Trophoblast cell (in vitro differentiated cells and primary cell): ENCODE data around the gene SLC5A10.

ENCODE experiments used
- DNase-seq, 2 donors: peaks; one replicate each; pipeline ENCODE4 v3.0.0-alpha.2; 2016
- H2AFZ ChIP-seq: 2 replicates; pipeline ENCODE4 v1.6.1; 2013; ENCODE audit warnings: low read length, moderate library complexity, mild to moderate bottlenecking; ENCODE audit not compliant: insufficient read depth, poor library complexity
- H2AK5ac ChIP-seq: 2 replicates; pipeline ENCODE4 v1.6.1; 2013; ENCODE audit warnings: mild to moderate bottlenecking, low read length
- H2BK120ac ChIP-seq: 2 replicates; pipeline ENCODE4 v1.6.1; 2013; ENCODE audit warnings: low read length, mild to moderate bottlenecking, moderate library complexity; ENCODE audit not compliant: insufficient read depth, poor library complexity
- H2BK12ac ChIP-seq: 2 replicates; pipeline ENCODE4 v1.6.1; 2013; ENCODE audit warnings: mild to moderate bottlenecking, low read length, moderate library complexity
- H2BK5ac ChIP-seq: 2 replicates; pipeline ENCODE4 v1.6.1; 2013; ENCODE audit warnings: low read length, low read depth, moderate library complexity, mild to moderate bottlenecking; ENCODE audit not compliant: poor library complexity
- H3K14ac ChIP-seq: 2 replicates; pipeline ENCODE4 v1.6.1; 2013; ENCODE audit warnings: mild to moderate bottlenecking, low read length
- H3K18ac ChIP-seq: 2 replicates; pipeline ENCODE4 v1.6.1; 2013; ENCODE audit warnings: mild to moderate bottlenecking, low read length
- H3K23ac ChIP-seq: 2 replicates; pipeline ENCODE4 v1.6.1; 2013; ENCODE audit warnings: low read length
- H3K27ac ChIP-seq: 2 replicates; pipeline ENCODE4 v1.5.1; 2013; ENCODE audit warnings: low read depth, mild to moderate bottlenecking, inconsistent platforms, low read length, moderate library complexity
- H3K27me3 ChIP-seq: 2 replicates; pipeline ENCODE4 v1.6.1; 2013; ENCODE audit warnings: inconsistent platforms, mild to moderate bottlenecking, low read length, moderate library complexity; ENCODE audit not compliant: insufficient read depth
- H3K36me3 ChIP-seq, 2 experiments: 1 replicate in 1 of 2; 2 replicates in 1 of 2; pipeline ENCODE4 v1.6.1; 2013; ENCODE audit warnings: low read length in 2 of 2, mild to moderate bottlenecking in 2 of 2, moderate library complexity in 1 of 2; ENCODE audit not compliant: insufficient read depth in 2 of 2, control insufficient read depth in 1 of 2
- H3K4ac ChIP-seq: 2 replicates; pipeline ENCODE4 v1.6.1; 2013; ENCODE audit warnings: low read depth, mild to moderate bottlenecking, low read length, moderate library complexity
- H3K4me1 ChIP-seq, 2 experiments: 1 replicate in 1 of 2; 2 replicates in 1 of 2; pipeline ENCODE4 v1.6.1; 2013; ENCODE audit warnings: low read length in 2 of 2, mild to moderate bottlenecking in 2 of 2, moderate library complexity in 1 of 2; ENCODE audit not compliant: insufficient read depth in 2 of 2, control insufficient read depth in 1 of 2
- H3K4me2 ChIP-seq: 2 replicates; pipeline ENCODE4 v1.6.1; 2013; ENCODE audit warnings: inconsistent platforms, mild to moderate bottlenecking, low read length, moderate library complexity
- H3K4me3 ChIP-seq: 2 replicates; pipeline ENCODE4 v1.5.1; 2013; ENCODE audit warnings: mild to moderate bottlenecking, low read depth, low read length, inconsistent platforms
- H3K79me1 ChIP-seq: one replicate; pipeline ENCODE4 v1.6.1; 2013; ENCODE audit warnings: low read length
- H3K79me2 ChIP-seq: 2 replicates; pipeline ENCODE4 v1.6.1; 2013; ENCODE audit warnings: low read length, mild to moderate bottlenecking; ENCODE audit not compliant: control insufficient read depth, insufficient read depth, poor library complexity
- H3K9ac ChIP-seq: 2 replicates; pipeline ENCODE4 v1.6.1; 2013; ENCODE audit warnings: mild to moderate bottlenecking, low read length
- H3K9me3 ChIP-seq: 2 replicates; pipeline ENCODE4 v1.6.1; 2013; ENCODE audit warnings: low read depth, mild to moderate bottlenecking, control low read depth, inconsistent platforms, low read length; ENCODE audit not compliant: insufficient read depth
- H4K12ac ChIP-seq: 2 replicates; pipeline ENCODE4 v1.6.1; 2013; ENCODE audit warnings: low read depth, mild to moderate bottlenecking, low read length, moderate library complexity
- H4K8ac ChIP-seq: 2 replicates; pipeline ENCODE4 v1.6.1; 2013; ENCODE audit warnings: low read depth, mild to moderate bottlenecking, low read length, moderate library complexity
- H4K91ac ChIP-seq: one replicate; pipeline ENCODE4 v1.6.1; 2013; ENCODE audit warnings: low read depth, mild to moderate bottlenecking, low read length, moderate library complexity
- WGBS: extraction: QIAGEN DNeasy Blood & Tissue Kit; methylation state at CpG from one replicate; pipeline ENCODE4 v1.1.7; 2013; ENCODE audit warnings: missing lambda C conversion rate; ENCODE audit not compliant: insufficient read length, insufficient coverage; ENCODE audit errors: extremely low coverage; 5-methylcytosine and 5-hydroxymethylcytosine counted together

The SLC5A10 gene

DNA sequence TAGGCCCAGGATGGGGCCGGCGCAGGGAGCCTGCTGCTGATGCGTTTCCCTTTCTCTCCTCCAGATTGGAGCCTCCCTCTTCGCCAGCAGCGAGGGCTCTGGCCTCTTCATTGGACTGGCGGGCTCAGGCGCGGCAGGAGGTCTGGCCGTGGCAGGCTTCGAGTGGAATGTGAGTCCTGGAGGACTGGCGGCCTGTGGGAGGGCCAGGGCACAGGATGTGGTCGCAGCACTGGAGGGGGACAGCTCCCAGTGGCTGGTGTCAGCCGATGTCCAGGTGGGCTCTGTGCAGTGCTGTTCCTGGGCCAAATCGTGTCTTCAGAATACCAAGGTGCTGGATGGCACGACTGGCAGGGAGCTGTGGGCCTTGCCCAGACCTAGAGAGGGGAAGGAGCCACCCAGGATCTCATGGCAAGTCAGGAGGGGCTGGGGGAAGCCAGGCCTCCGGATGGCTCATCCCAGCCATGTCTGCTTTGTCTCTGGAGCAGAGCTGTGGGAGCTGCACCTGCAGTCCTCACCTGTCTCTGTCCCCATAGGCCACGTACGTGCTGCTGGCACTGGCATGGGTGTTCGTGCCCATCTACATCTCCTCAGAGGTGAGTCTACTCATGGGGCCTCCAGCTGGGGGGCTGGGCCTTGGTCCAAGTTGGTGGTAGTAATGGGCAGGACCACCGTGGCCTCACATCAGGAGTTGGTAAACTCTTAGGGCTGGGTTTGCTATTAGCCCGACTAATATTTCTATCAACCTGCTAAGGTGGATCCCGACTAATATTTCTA is 7.3 kb downstream of the SLC5A10 start:
- H4K91ac ChIP-seq, result no peak overlapping the region
- no peaks in the 10 kb centered on the region for H3K79me2 ChIP-seq
- no peak for DNase-seq
- H3K4ac ChIP-seq, result no peak overlapping the region
- no peak overlapping the region for H3K18ac ChIP-seq
- H4K8ac ChIP-seq, result no peak overlapping the region
- no peak overlapping the region for H2AK5ac ChIP-seq
- no peak overlapping the region for H3K4me3 ChIP-seq
- no peak overlapping the region for H4K12ac ChIP-seq
- H2BK12ac ChIP-seq, result no peak overlapping the region
- H2BK5ac ChIP-seq, result no peak overlapping the region
- H3K4me1 ChIP-seq, result peaks cover 15 to 23% of the 10 kb centered on the region in 2 experiments
- H3K27me3 ChIP-seq, result no peaks in the 10 kb centered on the region
- H3K79me1 ChIP-seq, result peaks cover 11% of the 10 kb centered on the region
- H2AFZ ChIP-seq, result no peak overlapping the region
- no peak overlapping the region for H3K9ac ChIP-seq
- H2BK120ac ChIP-seq, result no peak overlapping the region
- H3K36me3 ChIP-seq, result no peaks in the 10 kb centered on the region
- H3K9me3 ChIP-seq, result peaks cover under 1% of the 10 kb centered on the region
- H3K23ac ChIP-seq, result no peak overlapping the region
- H3K27ac ChIP-seq, result no peak overlapping the region
- no CpG with 5 or more reads among the region's 22 CpGs for WGBS
- no peak overlapping the region for H3K4me2 ChIP-seq
- H3K14ac ChIP-seq, result no peak overlapping the region

DNA sequence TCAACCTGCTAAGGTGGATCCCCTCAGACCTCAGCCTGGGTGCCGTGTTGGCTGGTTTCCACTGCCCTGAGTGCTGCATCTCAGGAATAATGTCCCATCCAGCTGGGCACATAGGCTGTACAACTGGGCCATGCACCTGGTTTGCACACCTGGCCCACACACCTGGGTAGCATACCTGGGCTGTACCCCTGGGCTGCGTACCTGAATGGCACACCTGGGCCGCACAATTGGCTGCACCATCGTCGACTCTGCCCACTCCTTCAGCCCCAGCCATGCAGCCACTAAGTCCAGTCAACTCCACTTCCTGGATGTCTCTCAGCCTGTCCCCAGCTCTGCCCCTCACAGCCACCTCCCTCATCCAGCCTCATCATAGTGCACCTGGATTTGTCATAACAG is 7.9 kb downstream of the SLC5A10 start:
- H3K9me3 ChIP-seq, result no peaks in the 10 kb centered on the region
- no peak overlapping the region for H3K9ac ChIP-seq
- no peak overlapping the region for H4K8ac ChIP-seq
- H3K36me3 ChIP-seq, result no peaks in the 10 kb centered on the region
- H3K27ac ChIP-seq, result no peak overlapping the region
- no peak overlapping the region for H3K23ac ChIP-seq
- no CpG with 5 or more reads among the region's 5 CpGs for WGBS
- H2AFZ ChIP-seq, result no peak overlapping the region
- no peak overlapping the region for H2AK5ac ChIP-seq
- no peak overlapping the region for H4K91ac ChIP-seq
- no peaks in the 10 kb centered on the region for H3K79me2 ChIP-seq
- H3K4ac ChIP-seq, result no peak overlapping the region
- no peak overlapping the region for H2BK120ac ChIP-seq
- H2BK12ac ChIP-seq, result no peak overlapping the region
- H4K12ac ChIP-seq, result no peak overlapping the region
- no peak overlapping the region for H2BK5ac ChIP-seq
- H3K27me3 ChIP-seq, result no peaks in the 10 kb centered on the region
- no peak overlapping the region for H3K18ac ChIP-seq
- no peak overlapping the region for H3K14ac ChIP-seq
- H3K79me1 ChIP-seq, result peaks cover 14% of the 10 kb centered on the region
- H3K4me3 ChIP-seq, result no peak overlapping the region
- peaks cover 15 to 27% of the 10 kb centered on the region in 2 experiments for H3K4me1 ChIP-seq
- H3K4me2 ChIP-seq, result no peak overlapping the region
- DNase-seq, result no peak

DNA sequence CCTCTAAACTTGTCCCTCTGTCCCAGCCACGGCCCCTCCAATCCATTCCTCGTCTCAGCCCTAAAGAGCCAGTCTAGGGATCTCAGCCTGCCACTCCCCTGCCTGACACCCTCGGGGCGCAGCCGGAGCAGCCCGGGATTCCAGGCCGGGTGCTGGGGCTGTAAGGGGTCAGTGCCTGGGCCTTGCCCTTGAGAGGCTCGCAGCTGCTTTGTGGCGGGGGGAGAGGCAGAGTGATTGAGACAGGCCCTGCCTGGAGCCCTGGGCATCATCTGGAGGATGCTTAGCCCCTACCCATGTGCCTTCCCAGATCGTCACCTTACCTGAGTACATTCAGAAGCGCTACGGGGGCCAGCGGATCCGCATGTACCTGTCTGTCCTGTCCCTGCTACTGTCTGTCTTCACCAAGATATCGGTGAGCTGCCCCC is 8.3 kb downstream of the SLC5A10 start:
- peaks cover 15 to 27% of the 10 kb centered on the region in 2 experiments for H3K4me1 ChIP-seq
- H3K79me2 ChIP-seq, result no peaks in the 10 kb centered on the region
- H3K14ac ChIP-seq, result no peak overlapping the region
- H3K9ac ChIP-seq, result no peak overlapping the region
- H3K9me3 ChIP-seq, result no peaks in the 10 kb centered on the region
- H2AFZ ChIP-seq, result no peak overlapping the region
- H3K27me3 ChIP-seq, result no peaks in the 10 kb centered on the region
- peak overlapping the region; percentile 16 for H2AK5ac ChIP-seq
- no peak overlapping the region for H2BK120ac ChIP-seq
- no peak for DNase-seq
- no peak overlapping the region for H3K23ac ChIP-seq
- no peak overlapping the region for H2BK5ac ChIP-seq
- H2BK12ac ChIP-seq, result no peak overlapping the region
- H4K12ac ChIP-seq, result no peak overlapping the region
- H4K8ac ChIP-seq, result no peak overlapping the region
- peak overlapping the region; percentile 1 for H4K91ac ChIP-seq
- H3K4ac ChIP-seq, result no peak overlapping the region
- H3K4me2 ChIP-seq, result no peak overlapping the region
- H3K79me1 ChIP-seq, result peaks cover 14% of the 10 kb centered on the region
- no peak overlapping the region for H3K4me3 ChIP-seq
- WGBS, result no CpG with 5 or more reads among the region's 15 CpGs
- H3K27ac ChIP-seq, result no peak overlapping the region
- no peaks in the 10 kb centered on the region for H3K36me3 ChIP-seq
- H3K18ac ChIP-seq, result no peak overlapping the region

DNA sequence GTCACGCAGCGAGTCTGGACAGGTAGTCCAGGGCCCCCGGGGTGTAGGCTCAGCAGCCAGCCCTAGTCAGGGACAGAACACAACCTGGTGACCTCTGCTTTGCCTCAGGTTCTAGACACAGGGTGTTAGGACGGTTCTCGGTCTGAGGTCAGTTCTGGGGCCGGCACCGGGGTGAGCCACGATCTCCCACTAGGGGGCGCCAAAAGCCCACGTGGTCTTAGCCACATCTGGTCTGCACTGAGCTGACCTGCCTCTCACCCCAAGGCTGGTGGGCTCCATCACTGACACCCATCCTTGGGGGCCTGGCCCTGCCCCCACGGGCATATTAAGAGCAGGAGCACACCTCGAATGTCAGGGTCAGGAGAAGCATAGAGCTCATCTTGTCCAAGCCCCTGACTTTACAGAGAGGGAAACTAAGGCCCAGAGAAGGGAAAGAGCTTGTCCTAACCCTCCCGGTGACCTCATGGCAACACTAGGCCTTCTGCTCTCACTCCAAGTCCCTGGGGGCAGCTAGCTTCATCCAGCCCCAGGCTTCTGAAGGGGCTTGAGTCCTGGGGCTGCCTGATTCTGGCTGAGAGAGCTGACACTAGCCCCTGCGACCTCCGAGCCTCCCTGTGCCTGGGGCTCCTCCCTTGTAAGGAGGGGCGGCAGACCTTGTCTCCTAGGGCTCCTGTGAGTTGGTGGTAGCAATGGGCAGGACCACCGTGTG is 9.0 kb downstream of the SLC5A10 start:
- H3K36me3 ChIP-seq, result no peaks in the 10 kb centered on the region
- WGBS, result no CpG with 5 or more reads among the region's 17 CpGs
- H3K4me3 ChIP-seq, result no peak overlapping the region
- no peak overlapping the region for H3K9ac ChIP-seq
- no peak overlapping the region for H3K27ac ChIP-seq
- no peak overlapping the region for H3K14ac ChIP-seq
- H3K27me3 ChIP-seq, result no peaks in the 10 kb centered on the region
- H3K9me3 ChIP-seq, result no peaks in the 10 kb centered on the region
- H3K23ac ChIP-seq, result no peak overlapping the region
- peaks cover 15 to 27% of the 10 kb centered on the region in 2 experiments for H3K4me1 ChIP-seq
- H3K4me2 ChIP-seq, result no peak overlapping the region
- no peak overlapping the region for H2AFZ ChIP-seq
- no peak overlapping the region for H3K18ac ChIP-seq
- H4K8ac ChIP-seq, result no peak overlapping the region
- no peak overlapping the region for H4K12ac ChIP-seq
- peak overlapping the region; percentile 19 for H2BK12ac ChIP-seq
- peak; percentile 73 to 93 for DNase-seq
- no peak overlapping the region for H3K4ac ChIP-seq
- H2BK120ac ChIP-seq, result no peak overlapping the region
- no peaks in the 10 kb centered on the region for H3K79me2 ChIP-seq
- H3K79me1 ChIP-seq, result peaks cover 14% of the 10 kb centered on the region
- H4K91ac ChIP-seq, result no peak overlapping the region
- no peak overlapping the region for H2BK5ac ChIP-seq
- H2AK5ac ChIP-seq, result peak overlapping the region; percentile 14
